Activated naive CD4-positive, alpha-beta T cell treated with anti-CD3 and anti-CD28 coated beads for 36 hours (primary cell): Measurements from ENCODE around the gene ITPKA. TPM values are rescaled to one million over a fixed set of nuclear protein-coding genes. Genes with fewer than 3 reads are reported as not detected.

ENCODE experiments used
- CTCF ChIA-PET: fragments of 350-600 bp; sonication (Branson Sonifier 250); formaldehyde crosslinking; loops from one replicate; lab custom pipeline; 2021; ENCODE audit warnings: antibody characterized with exemption; lab: Charles Lee
- DNase-seq: peaks from one replicate; pipeline ENCODE4 v3.0.0-alpha.2; 2020
- H3K27ac Mint-ChIP-seq: one replicate; pipeline ENCODE4 v1.8.0; 2021; ENCODE audit warnings: mild to moderate bottlenecking, mixed read lengths
- H3K27me3 Mint-ChIP-seq: one replicate; pipeline ENCODE4 v1.8.0; 2021; ENCODE audit warnings: low read depth, mixed read lengths
- H3K36me3 Mint-ChIP-seq: one replicate; pipeline ENCODE4 v1.8.0; 2021; ENCODE audit warnings: low read depth, mixed read lengths
- H3K4me1 Mint-ChIP-seq: one replicate; pipeline ENCODE4 v1.8.0; 2021; ENCODE audit warnings: low read depth, mixed read lengths
- H3K4me3 Mint-ChIP-seq: one replicate; pipeline ENCODE4 v1.8.0; 2021; ENCODE audit warnings: mild to moderate bottlenecking, moderate library complexity, mixed read lengths
- H3K9me3 Mint-ChIP-seq: one replicate; pipeline ENCODE4 v1.8.0; 2021; ENCODE audit warnings: mixed read lengths
- intact Hi-C: fragments of 100-400 bp; cut with micrococcal nuclease; formaldehyde crosslinking; loops from one replicate; pipeline ENCODE4 v1.15.1; 2023
- total RNA-seq, 2 experiments: library from RNA; stranded (reverse); gene quantifications; one replicate each; pipeline ENCODE4 v1.2.3, GENCODE V29; 2021

The ITPKA gene
- total RNA-seq, 2 experiments from 2014 or later: 1.0 to 1.7 TPM

- CTCF ChIA-PET: interaction anchor here (1.4 to 2.8 kb wide), 2 partner anchors 13 to 15 kb away, joined by 6 to 9 read pairs; no protein-coding TSS in a partner anchor
- H3K27me3 Mint-ChIP-seq: no peaks in the 10 kb centered on the region
- peaks cover 22% of the 10 kb centered on the region for H3K4me1 Mint-ChIP-seq
- H3K4me3 Mint-ChIP-seq: no peak overlapping the region
- peaks cover 42% of the 10 kb centered on the region for H3K36me3 Mint-ChIP-seq
- no peaks in the 10 kb centered on the region for H3K9me3 Mint-ChIP-seq
- no peak for DNase-seq
- intact Hi-C loops: no loop called here
- H3K27ac Mint-ChIP-seq: peak overlapping the region; percentile 24
Measured at GRCh38 chr15:41480396-41481140, 13.1 kb upstream of the ITPKA start.

DNA sequence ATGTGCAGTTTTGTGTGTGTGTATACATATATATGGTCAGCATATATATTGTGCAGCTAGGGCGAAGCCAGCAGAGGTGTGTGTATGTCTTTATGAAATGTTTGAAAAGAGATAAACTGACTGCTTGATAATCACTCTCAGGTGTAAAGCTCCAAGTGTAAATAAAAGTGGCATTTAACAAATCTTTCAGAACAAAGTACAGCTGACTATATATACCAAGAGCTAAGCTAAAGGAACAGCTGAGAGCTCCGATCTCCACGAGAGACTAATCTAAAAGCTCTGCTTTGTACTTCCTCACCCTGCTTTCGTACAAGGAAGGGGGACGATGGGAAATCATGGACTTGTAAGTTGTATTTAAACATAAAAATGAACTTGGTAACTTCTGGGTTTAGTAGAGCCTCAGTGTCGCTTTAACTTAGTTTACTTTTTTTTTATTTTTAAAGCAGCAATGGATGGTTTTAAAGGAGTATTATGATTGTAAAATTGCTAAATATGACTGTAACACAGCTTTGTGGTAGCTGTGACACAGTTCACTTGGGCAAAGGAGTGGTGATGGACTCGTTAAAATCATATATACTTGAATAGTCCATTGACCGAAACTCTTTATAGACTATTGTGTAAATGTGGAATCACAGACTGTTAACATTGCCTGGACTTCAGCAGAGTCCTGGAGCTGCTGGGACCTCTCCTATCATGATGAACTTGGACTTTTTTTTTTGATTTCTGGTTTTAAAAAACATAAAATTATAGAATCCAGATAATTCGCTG lies 11.4 kb upstream of the ITPKA start:
- Mint-ChIP-seq H3K27me3 (no peaks in the 10 kb centered on the region), H3K27ac (no peak overlapping the region), H3K9me3 (no peaks in the 10 kb centered on the region), H3K4me1 (peaks cover 18% of the 10 kb centered on the region), H3K4me3 (no peak overlapping the region), H3K36me3 (peaks cover 31% of the 10 kb centered on the region)
- intact Hi-C loops: loop anchor here (2.0 kb wide), 1 partner anchor 21 kb away; no protein-coding TSS in a partner anchor
- CTCF ChIA-PET: interaction anchor here (1.3 to 2.8 kb wide), 3 partner anchors 11 to 24 kb away, joined by 4 to 9 read pairs (median 6); no protein-coding TSS in a partner anchor
- DNase-seq: no peak

DNA sequence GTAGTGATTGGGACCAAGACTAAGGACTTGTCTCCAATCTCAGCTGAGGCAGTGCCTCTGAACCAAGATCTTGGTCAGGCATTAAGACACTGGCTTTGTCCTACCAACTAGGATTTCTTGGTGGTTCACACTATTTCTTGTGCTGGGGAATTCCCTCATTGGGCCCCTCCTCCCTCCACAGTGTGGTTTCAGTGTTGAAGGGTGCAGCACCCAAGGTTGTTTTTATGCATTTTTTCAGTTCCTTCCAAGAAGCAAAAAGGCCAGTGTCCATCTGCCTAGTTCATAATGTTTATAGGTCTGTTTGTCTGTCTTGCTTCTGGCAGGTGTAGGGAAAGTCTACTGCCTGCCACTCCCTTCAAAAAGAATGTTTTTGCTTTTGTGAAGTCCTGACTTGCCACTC lies 10.6 kb upstream of the ITPKA start:
- no peaks in the 10 kb centered on the region for H3K9me3 Mint-ChIP-seq
- H3K27me3 Mint-ChIP-seq: no peaks in the 10 kb centered on the region
- intact Hi-C loops: loop anchor here (2.0 kb wide), 1 partner anchor 20 kb away; no protein-coding TSS in a partner anchor
- CTCF ChIA-PET: no interaction called here
- peak overlapping the region; percentile 46 for H3K27ac Mint-ChIP-seq
- peaks cover 15% of the 10 kb centered on the region for H3K4me1 Mint-ChIP-seq
- H3K36me3 Mint-ChIP-seq: peaks cover 26% of the 10 kb centered on the region
- H3K4me3 Mint-ChIP-seq: no peak overlapping the region
- DNase-seq: peak; percentile 75

DNA sequence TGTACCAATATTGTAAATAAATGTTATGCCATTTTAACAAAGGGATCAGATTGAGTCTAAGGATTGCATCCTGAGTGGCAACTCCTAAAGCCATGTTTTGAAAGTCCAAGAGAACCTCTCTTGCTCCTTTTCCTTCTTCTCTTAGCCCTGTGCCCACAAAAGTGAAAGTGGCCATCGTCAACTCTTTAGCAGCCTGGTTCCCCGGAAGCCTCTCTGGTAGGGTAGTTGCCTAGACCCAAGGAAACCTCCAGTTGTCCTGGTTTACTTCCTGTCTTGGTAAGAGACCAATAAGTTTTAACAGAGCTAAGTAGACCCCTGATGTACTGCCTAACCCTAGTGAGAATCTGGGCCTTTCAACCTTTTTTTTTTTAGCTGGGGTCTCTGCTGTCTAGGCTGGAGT lies 10.2 kb upstream of the ITPKA start:
- H3K36me3 Mint-ChIP-seq: peaks cover 24% of the 10 kb centered on the region
- intact Hi-C loops: loop anchor here (2.0 kb wide), 1 partner anchor 19 kb away; no protein-coding TSS in a partner anchor
- CTCF ChIA-PET: interaction anchor here (0.5 to 1.3 kb wide), 2 partner anchors 18 to 27 kb away, joined by 3 to 4 read pairs; no protein-coding TSS in a partner anchor
- no peak for DNase-seq
- no peaks in the 10 kb centered on the region for H3K9me3 Mint-ChIP-seq
- peaks cover 15% of the 10 kb centered on the region for H3K4me1 Mint-ChIP-seq
- peak overlapping the region; percentile 46 for H3K27ac Mint-ChIP-seq
- no peak overlapping the region for H3K4me3 Mint-ChIP-seq
- no peaks in the 10 kb centered on the region for H3K27me3 Mint-ChIP-seq

- intact Hi-C loops: no loop called here
- no peak for DNase-seq
- no peaks in the 10 kb centered on the region for H3K27me3 Mint-ChIP-seq
- H3K27ac Mint-ChIP-seq: no peak overlapping the region
- H3K9me3 Mint-ChIP-seq: no peaks in the 10 kb centered on the region
- H3K36me3 Mint-ChIP-seq: peaks cover 20% of the 10 kb centered on the region
- H3K4me3 Mint-ChIP-seq: no peak overlapping the region
- H3K4me1 Mint-ChIP-seq: peaks cover 18% of the 10 kb centered on the region
- CTCF ChIA-PET: interaction anchor here (0.7 to 1.3 kb wide), 3 partner anchors 18 to 19 kb away, joined by 3 to 4 read pairs (median 4); no protein-coding TSS in a partner anchor
Measured at GRCh38 chr15:41484937-41485625, 8.6 kb upstream of the ITPKA start.

DNA sequence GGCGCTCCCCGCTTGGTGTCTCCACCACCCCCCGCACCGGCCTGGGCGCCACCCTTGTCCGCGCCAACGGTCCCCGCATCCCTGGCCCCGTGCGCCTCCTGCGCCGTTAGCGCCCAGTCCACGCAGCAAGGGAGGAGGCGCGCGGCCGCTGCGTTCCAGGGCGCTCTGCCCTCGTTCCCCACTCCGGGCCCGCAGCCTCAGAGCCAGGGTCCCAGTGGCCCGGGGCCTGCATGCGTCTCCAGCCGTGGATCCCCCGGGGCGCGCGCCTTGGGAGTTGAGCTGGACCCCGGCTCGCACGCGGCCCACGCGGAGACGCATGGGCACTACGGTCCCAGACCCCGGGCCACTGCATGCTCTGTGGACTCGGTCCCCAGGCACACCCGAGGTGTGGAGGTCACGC lies 7.4 kb upstream of the ITPKA start:
- no peak for DNase-seq
- H3K4me3 Mint-ChIP-seq: no peak overlapping the region
- intact Hi-C loops: no loop called here
- CTCF ChIA-PET: no interaction called here
- H3K27me3 Mint-ChIP-seq: peaks cover 3% of the 10 kb centered on the region
- H3K27ac Mint-ChIP-seq: no peak overlapping the region
- peaks cover 29% of the 10 kb centered on the region for H3K4me1 Mint-ChIP-seq
- peaks cover 8% of the 10 kb centered on the region for H3K36me3 Mint-ChIP-seq
- no peaks in the 10 kb centered on the region for H3K9me3 Mint-ChIP-seq

GRCh38 chr15:41487381-41487780 lies 6.3 kb upstream of the ITPKA start:
- no peaks in the 10 kb centered on the region for H3K9me3 Mint-ChIP-seq
- peaks cover 37% of the 10 kb centered on the region for H3K4me1 Mint-ChIP-seq
- intact Hi-C loops: no loop called here
- H3K36me3 Mint-ChIP-seq: peaks cover 2% of the 10 kb centered on the region
- no peak overlapping the region for H3K27ac Mint-ChIP-seq
- CTCF ChIA-PET: no interaction called here
- H3K27me3 Mint-ChIP-seq: peaks cover 13% of the 10 kb centered on the region
- no peak overlapping the region for H3K4me3 Mint-ChIP-seq
- DNase-seq: no peak

DNA sequence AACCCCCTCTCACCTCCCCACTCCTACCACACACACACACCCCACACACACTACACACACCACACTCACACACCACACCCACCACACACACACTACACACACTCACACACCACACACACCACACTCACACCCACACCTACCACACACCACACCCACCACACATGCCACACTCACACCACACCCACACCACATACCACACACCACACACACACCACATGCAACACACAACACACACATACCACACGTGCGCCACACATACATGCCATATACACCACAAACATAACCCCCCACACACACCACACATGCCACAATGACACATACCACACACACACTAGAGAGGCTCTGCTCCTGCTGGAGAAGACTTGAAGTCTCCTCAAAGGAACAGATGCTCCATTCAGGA lies 5.9 kb upstream of the ITPKA start:
- Mint-ChIP-seq H3K4me3 (no peak overlapping the region), H3K36me3 (no peaks in the 10 kb centered on the region), H3K4me1 (peaks cover 39% of the 10 kb centered on the region), H3K9me3 (no peaks in the 10 kb centered on the region), H3K27ac (no peak overlapping the region), H3K27me3 (peaks cover 17% of the 10 kb centered on the region)
- CTCF ChIA-PET: no interaction called here
- DNase-seq: no peak
- intact Hi-C loops: no loop called here

- Mint-ChIP-seq H3K4me3 (no peak overlapping the region), H3K27me3 (peaks cover 18% of the 10 kb centered on the region), H3K36me3 (no peaks in the 10 kb centered on the region), H3K4me1 (peaks cover 29% of the 10 kb centered on the region), H3K9me3 (no peaks in the 10 kb centered on the region), H3K27ac (no peak overlapping the region)
- intact Hi-C loops: loop anchor here (1.0 to 5.0 kb wide), 8 partner anchors 23 to 547 kb away; partner anchors contain the start of genes MGA, NDUFAF1, RTF1 and TYRO3
- CTCF ChIA-PET: no interaction called here
- no peak for DNase-seq
Measured at GRCh38 chr15:41489641-41490040, 4.0 kb upstream of the ITPKA start.

GRCh38 chr15:41490355-41490754 lies 3.3 kb upstream of the ITPKA start:
- no peak overlapping the region for H3K4me3 Mint-ChIP-seq
- H3K36me3 Mint-ChIP-seq: no peaks in the 10 kb centered on the region
- peaks cover 32% of the 10 kb centered on the region for H3K4me1 Mint-ChIP-seq
- no peak overlapping the region for H3K27ac Mint-ChIP-seq
- H3K9me3 Mint-ChIP-seq: no peaks in the 10 kb centered on the region
- peaks cover 23% of the 10 kb centered on the region for H3K27me3 Mint-ChIP-seq
- intact Hi-C loops: loop anchor here (1.0 to 5.0 kb wide), 8 partner anchors 24 to 548 kb away; partner anchors contain the start of genes MGA, NDUFAF1, RTF1 and TYRO3
- CTCF ChIA-PET: no interaction called here
- DNase-seq: peak; percentile 69

GRCh38 chr15:41491889-41492288 lies 1.8 kb upstream of the ITPKA start:
- Mint-ChIP-seq H3K4me1 (peaks cover 32% of the 10 kb centered on the region), H3K27ac (no peak overlapping the region)

More at GRCh38 chr15:41491889-41492288, 1.8 kb upstream of the ITPKA start:
- CTCF ChIA-PET: interaction anchor here (1.0 kb wide), 1 partner anchor 26 kb away, joined by 4 read pairs; no protein-coding TSS in a partner anchor
- DNase-seq: no peak
- intact Hi-C loops: loop anchor here (2.0 to 5.0 kb wide), 7 partner anchors 53 to 445 kb away; partner anchors contain the start of genes NDUFAF1, NUSAP1, OIP5 and RPAP1
- Mint-ChIP-seq H3K27me3 (peaks cover 30% of the 10 kb centered on the region), H3K36me3 (no peaks in the 10 kb centered on the region), H3K4me3 (no peak overlapping the region), H3K9me3 (no peaks in the 10 kb centered on the region)
